Kasumi-1 (cell line): ENCODE results near the gene TCF3.

Experiments used
- DNase-seq, 2 experiments: peaks; one replicate each; lab custom pipeline; 2025; lab: John Stamatoyannopoulos, UW

Gene TCF3

GRCh38 chr19:1609680-1610474, 42.5 kb downstream of the TCF3 start:
- DNase-seq = no peak

- peak; percentile 26 to 53 for DNase-seq
Observed at GRCh38 chr19:1609103-1609396, 43.4 kb downstream of the TCF3 start.

- peak in 1 of 2 experiments; percentile 22 for DNase-seq
Observed at GRCh38 chr19:1608359-1609102, 43.9 kb downstream of the TCF3 start.

- DNase-seq = no peak
Observed at GRCh38 chr19:1606138-1606651, 46.2 kb downstream of the TCF3 start.

GRCh38 chr19:1605236-1606137, 46.9 kb downstream of the TCF3 start, which contains the start of gene UQCR11:
UQCR11 (minus strand) TSS chr19:1605462; CDS start chr19:1605409, 53 bp downstream.
- DNase-seq = peak; percentile 94

- no peak for DNase-seq
Observed at GRCh38 chr19:1602091-1602707, 50.2 kb downstream of the TCF3 start.

GRCh38 chr19:1601613-1602064, 50.8 kb downstream of the TCF3 start:
- peak; percentile 5 to 25 for DNase-seq

GRCh38 chr19:1599460-1599846, 53.0 kb downstream of the TCF3 start:
- no peak for DNase-seq

- DNase-seq = no peak
Observed at GRCh38 chr19:1598777-1599459, 53.5 kb downstream of the TCF3 start.

- DNase-seq = no peak
Observed at GRCh38 chr19:1593501-1593772, 59.0 kb downstream of the TCF3 start.

GRCh38 chr19:1592755-1593500, 59.5 kb downstream of the TCF3 start, which contains the start of gene MBD3:
MBD3 (minus strand) TSS chr19:1592865; CDS start chr19:1592631, 234 bp downstream.
- peak; percentile 87 to 88 for DNase-seq

GRCh38 chr19:1592024-1592754, 60.2 kb downstream of the TCF3 start:
- peak; percentile 59 for DNase-seq

GRCh38 chr19:1591421-1592023, 60.9 kb downstream of the TCF3 start:
- no peak for DNase-seq

- peak; percentile 53 to 59 for DNase-seq
Observed at GRCh38 chr19:1590641-1591397, 61.6 kb downstream of the TCF3 start.

GRCh38 chr19:1587872-1588271, 64.5 kb downstream of the TCF3 start:
- DNase-seq = no peak

GRCh38 chr19:1585243-1585580, 67.2 kb downstream of the TCF3 start:
- no peak for DNase-seq

- no peak for DNase-seq
Observed at GRCh38 chr19:1584500-1585242, 67.7 kb downstream of the TCF3 start.

GRCh38 chr19:1582201-1582600, 70.2 kb downstream of the TCF3 start:
- DNase-seq = no peak
